ENCODE measurements around the gene OCA2. TPM values are rescaled to one million over a fixed set of nuclear protein-coding genes. Genes with fewer than 3 reads are reported as not detected.

OCA2 gene
- total and polyA plus RNA-seq, 2 of the 8 experiments (the other 6 are each of a cell fraction or from before 2014, with no cell fraction given), result 0.20 TPM

- Histone ChIP-seq H4K8ac (ENCODE audit: extremely low read depth, insufficient read depth, low read length) (no peak overlapping the region), H2BK20ac (ENCODE audit: low read length) (no peak overlapping the region), H3K56ac (replicated peaks; ENCODE audit: insufficient read length, low read depth, low read length) (no peak overlapping the region), H2BK120ac (replicated peaks; ENCODE audit: low read depth, low read length) (no peak overlapping the region), H3K9ac (replicated peaks in 1 of 4; ENCODE audit: extremely low read depth in 1 of 4, low read depth in 3 of 4, low read length in 3 of 4) (no peak overlapping the region), H4K20me1 (replicated peaks in 1 of 2; ENCODE audit: control insufficient read depth in 1 of 2, insufficient read depth in 2 of 2, low read length in 2 of 2) (no peaks in the 10 kb centered on the region), H3K4me3 (ENCODE audit: extremely low read depth in 1 of 4, insufficient read depth in 2 of 4, low read depth in 3 of 4, low read length in 4 of 4) (no peak overlapping the region), H2BK15ac (ENCODE audit: low read length) (no peak overlapping the region), H2AFZ (ENCODE audit: low read length) (no peak overlapping the region), H2BK12ac (ENCODE audit: low read depth, low read length) (no peak overlapping the region), H2AK5ac (ENCODE audit: low read depth, low read length) (no peak overlapping the region), H3K79me1 (ENCODE audit: low read depth, low read length) (no peaks in the 10 kb centered on the region), H3K14ac (ENCODE audit: insufficient read length) (no peak overlapping the region), H3K23me2 (ENCODE audit: low read depth, low read length) (no peaks in the 10 kb centered on the region), H3K79me2 (ENCODE audit: control insufficient read depth in 1 of 2, insufficient read depth in 2 of 2, low read length in 2 of 2) (no peaks in the 10 kb centered on the region), H3K4ac (replicated peaks; ENCODE audit: insufficient read length, low read depth, low read length) (no peak overlapping the region), H2BK5ac (ENCODE audit: low read depth, low read length) (no peak overlapping the region), H3K9me3 (ENCODE audit: insufficient read depth in 2 of 2, low read depth in 1 of 2, low read length in 1 of 2) (peaks cover 0 to 4% of the 10 kb centered on the region in 2 experiments; a peak in 2 of 4 replicates), H4K91ac (replicated peaks; ENCODE audit: insufficient read length, low read length) (no peak overlapping the region), H3K36me3 (ENCODE audit: control insufficient read depth in 2 of 4, insufficient read depth in 4 of 4, low read length in 3 of 4) (no peaks in the 10 kb centered on the region), H3K4me1 (replicated peaks in 1 of 4; ENCODE audit: control insufficient read depth in 3 of 4, insufficient read depth in 4 of 4, low read length in 3 of 4) (no peaks in the 10 kb centered on the region; a peak in 1 of 7 replicates), H3K23ac (ENCODE audit: insufficient read length) (no peak overlapping the region), H3K18ac (ENCODE audit: extremely low read depth, low read length) (no peak overlapping the region), H3K27me3 (replicated peaks in 1 of 4; ENCODE audit: control insufficient read depth in 3 of 4, extremely low read depth in 1 of 4, insufficient read depth in 3 of 4, low read length in 3 of 4) (no peaks in the 10 kb centered on the region), H3K27ac (ENCODE audit: low read depth, low read length) (no peak overlapping the region), H3K4me2 (ENCODE audit: insufficient read depth in 1 of 2, low read depth in 2 of 2, low read length in 2 of 2) (no peak overlapping the region), H4K5ac (ENCODE audit: insufficient read length, low read depth, low read length) (no peak overlapping the region)
- FAIRE-seq (no peak), DNase-seq (ENCODE audit: low read depth in 1 of 2, low spot score in 2 of 2) (no peak)
- 92% methylated on average over 1 of the region's 1 CpG; no CpG with 5 or more reads in 1 of the 2 experiments for WGBS, 2 experiments (ENCODE audit: extremely low coverage in 1 of 2, insufficient coverage in 1 of 2, insufficient read length in 1 of 2, insufficient replicate concordance in 2 of 2, low coverage in 1 of 2, low lambda C conversion rate in 2 of 2, missing lambda C conversion rate in 1 of 2)
- POLR2A ChIA-PET (ENCODE audit: partially characterized antibody), result no interaction called here
- CTCF ChIA-PET (ENCODE audit: partially characterized antibody), result interaction anchor here (0.6 to 1.8 kb wide), 2 partner anchors 16 to 96 kb away, joined by 3 to 5 read pairs; no protein-coding TSS in a partner anchor
- no peak for TF ChIP-seq RFX5 (IDR thresholded peaks at IDR 0.05; ENCODE audit: borderline replicate concordance, low read depth, low read length)
- no peak for TF ChIP-seq TEAD4 (IDR thresholded peaks at IDR 0.05; ENCODE audit: low read depth, low read length)
- TF ChIP-seq SRF (IDR thresholded peaks at IDR 0.05; ENCODE audit: low read depth, low read length), result no peak
- no peak for TF ChIP-seq TAF1 (IDR thresholded peaks at IDR 0.05; ENCODE audit: low read depth, low read length)
- no peak for TF ChIP-seq SIN3A (conservative IDR thresholded peaks at IDR 0.05 in 1 of 2, IDR thresholded peaks at IDR 0.05 in 1 of 2; ENCODE audit: low read depth in 1 of 2, low read length in 2 of 2)
- no peak for TF ChIP-seq CBX8 (IDR thresholded peaks at IDR 0.05; ENCODE audit: borderline replicate concordance, low read depth, low read length)
- TF ChIP-seq RXRA (IDR thresholded peaks at IDR 0.05; ENCODE audit: insufficient read depth, low read depth, low read length), result no peak
- no peak for TF ChIP-seq TAF7 (optimal IDR thresholded peaks at IDR 0.05; ENCODE audit: borderline replicate concordance, low read depth, low read length)
- TF ChIP-seq HDAC6 (IDR thresholded peaks at IDR 0.05; ENCODE audit: low read depth, low read length), result no peak
- no peak for TF ChIP-seq CREB1 (IDR thresholded peaks at IDR 0.05)
- TF ChIP-seq CTCF (IDR thresholded peaks at IDR 0.05; ENCODE audit: control extremely low read depth in 1 of 3, insufficient read depth in 1 of 3, low read depth in 1 of 3, low read length in 3 of 3), result no peak
- TF ChIP-seq SP1 (IDR thresholded peaks at IDR 0.05; ENCODE audit: low read depth, low read length), result no peak
Observed at GRCh38 chr15:27731776-27732175, 367.3 kb downstream of the OCA2 start.

Measured in H1 (cell line).